Testis (tissue), 3 donors: ENCODE data around the gene CCSER1. TPM values are rescaled to one million over a fixed set of nuclear protein-coding genes. Genes with fewer than 3 reads are reported as not detected.

Source experiments
- DNase-seq: peaks from one replicate; pipeline ENCODE4 v3.0.0-alpha.2; 2019
- H3K27ac ChIP-seq, 2 donors: fragments of 200-600 bp; sonication (generic); one replicate each; pipeline ENCODE4 v1.5.1; 2019
- H3K27me3 ChIP-seq: fragments of 200-600 bp; sonication (generic); one replicate; pipeline ENCODE4 v1.5.1; 2019
- H3K36me3 ChIP-seq: fragments of 200-600 bp; sonication (generic); one replicate; pipeline ENCODE4 v1.5.1; 2017; ENCODE audit warnings: low read depth; ENCODE audit errors: missing control alignments
- H3K4me1 ChIP-seq: fragments of 200-600 bp; sonication (generic); one replicate; pipeline ENCODE4 v1.5.1; 2019
- H3K4me3 ChIP-seq, 2 donors: fragments of 200-600 bp; sonication (generic); one replicate each; pipeline ENCODE4 v1.5.1; 2017 to 2019
- H3K9me3 ChIP-seq: fragments of 200-600 bp; sonication (generic); one replicate; pipeline ENCODE4 v1.5.1; 2017
- POLR2A ChIP-seq: fragments of 450-650 bp; IDR thresholded peaks from one replicate; pipeline ENCODE4 v1.6.1; 2017; ENCODE audit warnings: antibody characterized with exemption, mild to moderate bottlenecking, moderate library complexity
- WGBS, 2 donors: methylation state at CpG; one replicate each; pipeline ENCODE4 v1.1.5; 2018; 5-methylcytosine and 5-hydroxymethylcytosine counted together
- intact Hi-C: fragments of 100-400 bp; cut with DNase I; formaldehyde crosslinking; loops from one replicate; pipeline ENCODE4 v1.15.1; 2023; ENCODE audit warnings: low total_unique reads
- polyA plus RNA-seq: library from polyadenylated mRNA; stranded (reverse); fragments of 350-450 nt; fragmentation: Illumina TruSeq; extraction: RNeasy Lipid Tissue Mini Kit (QIAGEN cat#74804); gene quantifications from one replicate; pipeline ENCODE4 v1.2.3, GENCODE V29; 2014; ENCODE audit warnings: low read depth, low replicate concordance; ENCODE audit not compliant: insufficient read depth
- total RNA-seq, 2 donors: library from RNA; depleted of rRNA; stranded (reverse); fragments of >200 nt; gene quantifications; one replicate each; pipeline ENCODE4 v1.2.3, GENCODE V29; 2016
- TF ChIP-seq, protein P1 (sequence below), 3 experiments: fragments of 450-650 bp in 2 of 3; fragments of 200-600 bp in 1 of 3; sonication (generic) in 1 of 3; IDR thresholded peaks; one replicate each; pipeline ENCODE4 v1.5.1; 2016 to 2019; ENCODE audit warnings: antibody characterized with exemption in 3 of 3, mild to moderate bottlenecking in 2 of 3, moderate library complexity in 1 of 3

Gene CCSER1
- total and polyA plus RNA-seq, 3 donors from 2014 or later = 20.2 to 105 (median 82.8) TPM

- Histone ChIP-seq H3K4me3 (no peak overlapping the region), H3K9me3 (no peaks in the 10 kb centered on the region), H3K27ac (no peak overlapping the region), H3K27me3 (no peaks in the 10 kb centered on the region), H3K36me3 (no peaks in the 10 kb centered on the region), H3K4me1 (no peaks in the 10 kb centered on the region)
- intact Hi-C loops = no loop called here
- 61 to 71% methylated on average over 2 of the region's 2 CpGs for WGBS, 2 donors
- TF ChIP-seq, protein P1, sequence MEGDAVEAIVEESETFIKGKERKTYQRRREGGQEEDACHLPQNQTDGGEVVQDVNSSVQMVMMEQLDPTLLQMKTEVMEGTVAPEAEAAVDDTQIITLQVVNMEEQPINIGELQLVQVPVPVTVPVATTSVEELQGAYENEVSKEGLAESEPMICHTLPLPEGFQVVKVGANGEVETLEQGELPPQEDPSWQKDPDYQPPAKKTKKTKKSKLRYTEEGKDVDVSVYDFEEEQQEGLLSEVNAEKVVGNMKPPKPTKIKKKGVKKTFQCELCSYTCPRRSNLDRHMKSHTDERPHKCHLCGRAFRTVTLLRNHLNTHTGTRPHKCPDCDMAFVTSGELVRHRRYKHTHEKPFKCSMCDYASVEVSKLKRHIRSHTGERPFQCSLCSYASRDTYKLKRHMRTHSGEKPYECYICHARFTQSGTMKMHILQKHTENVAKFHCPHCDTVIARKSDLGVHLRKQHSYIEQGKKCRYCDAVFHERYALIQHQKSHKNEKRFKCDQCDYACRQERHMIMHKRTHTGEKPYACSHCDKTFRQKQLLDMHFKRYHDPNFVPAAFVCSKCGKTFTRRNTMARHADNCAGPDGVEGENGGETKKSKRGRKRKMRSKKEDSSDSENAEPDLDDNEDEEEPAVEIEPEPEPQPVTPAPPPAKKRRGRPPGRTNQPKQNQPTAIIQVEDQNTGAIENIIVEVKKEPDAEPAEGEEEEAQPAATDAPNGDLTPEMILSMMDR (IDR thresholded peaks at IDR 0.05) = no peak
- no peak for TF ChIP-seq POLR2A
- no peak for DNase-seq
Observed at GRCh38 chr4:90544532-90545045, 417.4 kb downstream of the CCSER1 start.

DNA sequence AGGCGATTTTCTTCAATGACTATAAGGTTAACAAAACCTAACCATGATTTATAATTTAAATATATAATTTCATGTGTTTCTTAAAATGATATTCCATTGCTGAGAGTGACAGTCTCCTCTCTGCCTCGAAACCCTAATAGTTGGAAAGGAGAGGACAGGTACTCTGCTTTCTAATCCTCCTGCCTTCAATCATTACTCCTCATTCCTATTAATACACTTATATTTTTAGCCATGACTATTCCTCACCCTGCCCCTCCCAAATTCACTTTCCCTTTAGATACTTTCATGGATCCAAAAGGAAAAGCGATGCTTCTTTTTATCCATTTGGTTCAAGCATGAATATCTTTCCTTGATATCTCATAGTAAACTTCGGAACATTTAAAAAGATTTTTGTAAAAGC is 418.2 kb downstream of the CCSER1 start:
- TF ChIP-seq POLR2A = no peak
- TF ChIP-seq, protein P1 (IDR thresholded peaks at IDR 0.05) = no peak
- H3K27me3 ChIP-seq = no peaks in the 10 kb centered on the region
- H3K4me1 ChIP-seq = no peaks in the 10 kb centered on the region
- WGBS, 2 donors = 91 to 95% methylated on average over 4 of the region's 4 CpGs
- H3K27ac ChIP-seq = no peak overlapping the region
- H3K4me3 ChIP-seq = no peak overlapping the region
- no peaks in the 10 kb centered on the region for H3K9me3 ChIP-seq
- H3K36me3 ChIP-seq = no peaks in the 10 kb centered on the region
- no peak for DNase-seq
- intact Hi-C loops = no loop called here

GRCh38 chr4:90546114-90546513 is 418.9 kb downstream of the CCSER1 start:
- WGBS, 2 donors = 83 to 91% methylated on average over 1 of the region's 1 CpG
- TF ChIP-seq POLR2A = no peak
- TF ChIP-seq, protein P1 (IDR thresholded peaks at IDR 0.05) = no peak
- intact Hi-C loops = no loop called here

DNA sequence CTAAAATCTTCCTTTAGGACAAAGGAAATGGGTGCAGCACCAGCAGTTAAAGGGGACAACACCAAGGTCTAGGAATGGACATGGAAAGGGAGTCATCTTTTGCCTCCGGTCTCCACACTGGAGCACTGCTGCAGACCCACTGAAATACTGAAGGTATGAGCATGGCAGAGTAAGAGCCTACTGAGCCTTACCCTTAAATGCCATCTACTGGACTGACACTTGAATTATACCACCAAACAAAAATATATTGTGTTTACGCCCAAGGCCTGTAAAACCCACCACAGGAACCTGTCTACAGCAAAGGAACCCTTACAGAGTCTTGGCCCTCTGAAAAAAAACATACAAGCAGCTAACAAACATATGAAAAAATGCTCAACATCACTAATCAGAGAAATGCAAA is 443.4 kb downstream of the CCSER1 start:
- intact Hi-C loops = no loop called here
- Histone ChIP-seq H3K27me3 (no peaks in the 10 kb centered on the region), H3K9me3 (no peaks in the 10 kb centered on the region), H3K4me3 (no peak overlapping the region), H3K4me1 (no peaks in the 10 kb centered on the region), H3K27ac (no peak overlapping the region), H3K36me3 (no peaks in the 10 kb centered on the region)
- DNase-seq = no peak
- WGBS, 2 donors = 92 to 98% methylated on average over 2 of the region's 2 CpGs
- no peak for TF ChIP-seq POLR2A
- TF ChIP-seq, protein P1 (IDR thresholded peaks at IDR 0.05) = no peak

More at GRCh38 chr4:90546114-90546513, 418.9 kb downstream of the CCSER1 start:
- H3K27me3 ChIP-seq = no peaks in the 10 kb centered on the region
- no peak for DNase-seq
- H3K4me1 ChIP-seq = no peaks in the 10 kb centered on the region
- no peaks in the 10 kb centered on the region for H3K36me3 ChIP-seq
- no peak overlapping the region for H3K4me3 ChIP-seq
- H3K27ac ChIP-seq = no peak overlapping the region
- H3K9me3 ChIP-seq = no peaks in the 10 kb centered on the region

GRCh38 chr4:90572996-90573395 is 445.8 kb downstream of the CCSER1 start:
- H3K4me3 ChIP-seq = no peak overlapping the region
- no peaks in the 10 kb centered on the region for H3K9me3 ChIP-seq
- no peaks in the 10 kb centered on the region for H3K27me3 ChIP-seq
- TF ChIP-seq POLR2A = no peak
- TF ChIP-seq, protein P1 (IDR thresholded peaks at IDR 0.05) = no peak
- H3K36me3 ChIP-seq = no peaks in the 10 kb centered on the region
- intact Hi-C loops = no loop called here
- no peak for DNase-seq
- H3K27ac ChIP-seq = no peak overlapping the region
- WGBS, 2 donors = 100% methylated on average over 2 of the region's 2 CpGs; no CpG with 5 or more reads in 1 of the 2 donors
- no peaks in the 10 kb centered on the region for H3K4me1 ChIP-seq
